H1 (cell line): Measurements from ENCODE around the gene ZNF407. TPM values are rescaled to one million over a fixed set of nuclear protein-coding genes. Genes with fewer than 3 reads are reported as not detected.

Source experiments
- CTCF ChIA-PET: fragments of 300-600 bp; sonication (Branson Sonifier 250); formaldehyde crosslinking; loops from one replicate; lab custom pipeline; 2021; ENCODE audit not compliant: partially characterized antibody; lab: Charles Lee
- POLR2A ChIA-PET: fragments of 300-600 bp; sonication (Branson Sonifier 250); formaldehyde crosslinking; loops from one replicate; lab custom pipeline; 2021; ENCODE audit warnings: inconsistent platforms; ENCODE audit not compliant: partially characterized antibody; lab: Charles Lee
- DNase-seq, 2 experiments: peaks; one replicate each; pipeline versions ENCODE4 v3.0.0 to v3.0.0-alpha.2; 2010 to 2022; ENCODE audit warnings: low spot score in 2 of 2, low read depth in 1 of 2, mixed read lengths in 1 of 2
- FAIRE-seq: peaks from 2 replicates; lab custom pipeline; 2011; peaks lifted over from hg19 to GRCh38; lab: Jason Lieb, UNC
- H2AFZ ChIP-seq: 2 replicates; pipeline ENCODE4 v1.8.1; 2012; ENCODE audit warnings: low read length, inconsistent platforms
- H2AK5ac ChIP-seq: 2 replicates; pipeline ENCODE4 v1.6.1; 2013; ENCODE audit warnings: low read depth, low read length
- H2BK120ac ChIP-seq: replicated peaks from 2 replicates; pipeline ENCODE3; 2013; ENCODE audit warnings: low read depth, low read length, inconsistent platforms
- H2BK12ac ChIP-seq: 2 replicates; pipeline ENCODE4 v1.6.1; 2013; ENCODE audit warnings: low read depth, low read length
- H2BK15ac ChIP-seq: 2 replicates; pipeline ENCODE4 v1.6.1; 2013; ENCODE audit warnings: low read length
- H2BK20ac ChIP-seq: 2 replicates; pipeline ENCODE4 v1.6.1; 2013; ENCODE audit warnings: low read length
- H2BK5ac ChIP-seq: 2 replicates; pipeline ENCODE4 v1.6.1; 2013; ENCODE audit warnings: low read depth, low read length
- H3K14ac ChIP-seq: 2 replicates; pipeline ENCODE4 v1.6.1; 2013; ENCODE audit warnings: inconsistent platforms; ENCODE audit not compliant: insufficient read length
- H3K18ac ChIP-seq: 2 replicates; pipeline ENCODE4 v1.6.1; 2013; ENCODE audit warnings: low read length; ENCODE audit errors: extremely low read depth
- H3K23ac ChIP-seq: 2 replicates; pipeline ENCODE4 v1.6.1; 2013; ENCODE audit warnings: inconsistent platforms; ENCODE audit not compliant: insufficient read length
- H3K23me2 ChIP-seq: 2 replicates; pipeline ENCODE4 v1.6.1; 2013; ENCODE audit warnings: low read depth, low read length
- H3K27ac ChIP-seq: 2 replicates; pipeline ENCODE4 v1.6.1; 2011; ENCODE audit warnings: low read depth, low read length, inconsistent platforms
- H3K27me3 ChIP-seq, 4 experiments: replicated peaks in 1 of 4; 1 replicate in 1 of 4; 2 replicates in 3 of 4; pipeline versions ENCODE4 v1.6.1 to v1.8.1; 2011 to 2013; ENCODE audit warnings: low read length in 3 of 4, mild to moderate bottlenecking in 3 of 4, inconsistent platforms in 2 of 4, mixed read lengths in 2 of 4, moderate library complexity in 1 of 4; ENCODE audit not compliant: control insufficient read depth in 3 of 4, insufficient read depth in 3 of 4; ENCODE audit errors: extremely low read depth in 1 of 4
- H3K36me3 ChIP-seq, 4 experiments: 2 replicates each; pipeline versions ENCODE4 v1.6.1 to v1.8.1; 2011 to 2013; ENCODE audit warnings: mild to moderate bottlenecking in 4 of 4, low read length in 3 of 4, moderate library complexity in 2 of 4, control low read depth in 1 of 4, inconsistent platforms in 1 of 4; ENCODE audit not compliant: insufficient read depth in 4 of 4, control insufficient read depth in 2 of 4
- H3K4ac ChIP-seq: replicated peaks from 2 replicates; pipeline ENCODE3; 2013; ENCODE audit warnings: low read length, low read depth, mixed read lengths, inconsistent platforms; ENCODE audit not compliant: insufficient read length
- H3K4me1 ChIP-seq, 4 experiments: replicated peaks in 1 of 4; 1 replicate in 1 of 4; 2 replicates in 3 of 4; pipeline versions ENCODE4 v1.6.1 to v1.8.1; 2011 to 2013; ENCODE audit warnings: low read length in 3 of 4, inconsistent platforms in 2 of 4, mixed read lengths in 1 of 4; ENCODE audit not compliant: insufficient read depth in 4 of 4, control insufficient read depth in 3 of 4
- H3K4me2 ChIP-seq, 2 experiments: 2 replicates each; pipeline versions ENCODE4 v1.6.1 to v1.8.1; 2011 to 2013; ENCODE audit warnings: low read depth in 2 of 2, low read length in 2 of 2, control low read depth in 1 of 2, inconsistent platforms in 1 of 2, mild to moderate bottlenecking in 1 of 2; ENCODE audit not compliant: insufficient read depth in 1 of 2
- H3K4me3 ChIP-seq, 4 experiments: fragments of 200-600, 300-600 bp in 1 of 4; sonication (generic), shearing (Covaris generic), sonication (Bioruptor Twin) in 1 of 4; 2 replicates each; pipeline versions ENCODE4 v1.5.1 to v1.8.1; 2011 to 2016; ENCODE audit warnings: low read length in 4 of 4, low read depth in 3 of 4, control low read depth in 2 of 4, inconsistent platforms in 2 of 4, mild to moderate bottlenecking in 2 of 4, mixed read lengths in 1 of 4, moderate library complexity in 1 of 4; ENCODE audit not compliant: insufficient read depth in 2 of 4; ENCODE audit errors: extremely low read depth in 1 of 4
- H3K56ac ChIP-seq: replicated peaks from 2 replicates; pipeline ENCODE3; 2013; ENCODE audit warnings: low read depth, mild to moderate bottlenecking, mixed read lengths, low read length, inconsistent platforms; ENCODE audit not compliant: insufficient read length
- H3K79me1 ChIP-seq: 2 replicates; pipeline ENCODE4 v1.6.1; 2013; ENCODE audit warnings: low read depth, low read length, control low read depth
- H3K79me2 ChIP-seq, 2 experiments: 2 replicates each; pipeline versions ENCODE4 v1.6.1 to v1.8.1; 2012 to 2013; ENCODE audit warnings: low read length in 2 of 2, mild to moderate bottlenecking in 2 of 2, inconsistent platforms in 1 of 2; ENCODE audit not compliant: insufficient read depth in 2 of 2, control insufficient read depth in 1 of 2
- H3K9ac ChIP-seq, 4 experiments: replicated peaks in 1 of 4; 1 replicate in 1 of 4; 2 replicates in 3 of 4; pipeline versions ENCODE4 v1.6.1 to v1.8.1; 2011 to 2013; ENCODE audit warnings: low read depth in 3 of 4, low read length in 3 of 4, control low read depth in 2 of 4, mild to moderate bottlenecking in 2 of 4, moderate library complexity in 2 of 4, inconsistent platforms in 1 of 4; ENCODE audit errors: extremely low read depth in 1 of 4
- H3K9me3 ChIP-seq, 2 experiments: 2 replicates each; pipeline versions ENCODE4 v1.6.1 to v1.8.1; 2012 to 2013; ENCODE audit warnings: mild to moderate bottlenecking in 2 of 2, moderate library complexity in 2 of 2, control low read depth in 1 of 2, inconsistent platforms in 1 of 2, low read depth in 1 of 2, low read length in 1 of 2, mixed read lengths in 1 of 2; ENCODE audit not compliant: insufficient read depth in 2 of 2
- H4K20me1 ChIP-seq, 2 experiments: replicated peaks in 1 of 2; 2 replicates each; pipeline versions ENCODE3 to v1.8.1; 2011 to 2013; ENCODE audit warnings: inconsistent platforms in 2 of 2, low read length in 2 of 2, mild to moderate bottlenecking in 1 of 2; ENCODE audit not compliant: insufficient read depth in 2 of 2, control insufficient read depth in 1 of 2
- H4K5ac ChIP-seq: 2 replicates; pipeline ENCODE4 v1.6.1; 2013; ENCODE audit warnings: low read length, low read depth, mixed read lengths, inconsistent platforms; ENCODE audit not compliant: insufficient read length
- H4K8ac ChIP-seq: 2 replicates; pipeline ENCODE4 v1.8.0; 2013; ENCODE audit warnings: mild to moderate bottlenecking, moderate library complexity, low read length, inconsistent platforms; ENCODE audit not compliant: insufficient read depth; ENCODE audit errors: extremely low read depth
- H4K91ac ChIP-seq: replicated peaks from 2 replicates; pipeline ENCODE3; 2013; ENCODE audit warnings: low read length, mixed read lengths, inconsistent platforms; ENCODE audit not compliant: insufficient read length
- ASH2L ChIP-seq: fragments of 200-600, 300-600 bp; sonication (generic); IDR thresholded peaks from one replicate; pipeline ENCODE4 v1.7.1; 2017; ENCODE audit warnings: low read length
- CBX5 ChIP-seq: fragments of 300-800, 300-1000 bp; sonication (generic); IDR thresholded peaks from 2 replicates; pipeline ENCODE4 v1.7.1; 2016; ENCODE audit warnings: antibody characterized with exemption, low read length, low read depth
- CEBPB ChIP-seq: IDR thresholded peaks from 2 replicates; pipeline ENCODE4 v1.6.1; 2012; ENCODE audit warnings: low read depth, low read length
- CHD1 ChIP-seq: IDR thresholded peaks from 2 replicates; pipeline ENCODE4 v1.6.1; 2012; ENCODE audit warnings: low read depth, low read length, improper control_type of control experiment
- CREB1 ChIP-seq: IDR thresholded peaks from 2 replicates; pipeline ENCODE4 v1.6.1; 2012; ENCODE audit warnings: inconsistent platforms
- KDM4A ChIP-seq: IDR thresholded peaks from one replicate; pipeline ENCODE4 v1.7.1; 2012; ENCODE audit warnings: low read depth, mild to moderate bottlenecking, moderate library complexity, low read length, inconsistent platforms; ENCODE audit not compliant: severe bottlenecking
- MAFK ChIP-seq: IDR thresholded peaks from 2 replicates; pipeline ENCODE4 v1.6.1; 2012; ENCODE audit warnings: low read depth, mild to moderate bottlenecking, improper control_type of control experiment, low read length
- SP2 ChIP-seq: IDR thresholded peaks from 2 replicates; pipeline ENCODE4 v1.6.1; 2012; ENCODE audit warnings: mild to moderate bottlenecking, low read length, inconsistent platforms
- TEAD4 ChIP-seq: IDR thresholded peaks from 2 replicates; pipeline ENCODE4 v1.6.1; 2012; ENCODE audit warnings: low read depth, low read length, inconsistent platforms, mixed read lengths
- WGBS, 2 experiments: shearing (Covaris generic) in 1 of 2; methylation state at CpG; one replicate each; pipeline versions ENCODE4 v1.1.6 to v1.1.7; 2013 to 2015; ENCODE audit warnings: low lambda C conversion rate in 2 of 2, mixed read lengths in 2 of 2, inconsistent platforms in 1 of 2, low coverage in 1 of 2, missing lambda C conversion rate in 1 of 2; ENCODE audit not compliant: insufficient replicate concordance in 2 of 2, insufficient coverage in 1 of 2, insufficient read length in 1 of 2; ENCODE audit errors: extremely low coverage in 1 of 2, missing lambda C conversion rate in 1 of 2; 5-methylcytosine and 5-hydroxymethylcytosine counted together
- polyA plus RNA-seq, 7 experiments: library from polyadenylated mRNA; depleted of rRNA in 3 of 7; stranded (reverse) in 5 of 7; unstranded in 2 of 7; fragments of >200 nt in 5 of 7; fragments of 200-250 nt in 2 of 7; gene quantifications; 1 replicate in 5 of 7; 2 replicates in 1 of 7; 4 replicates in 1 of 7; pipeline versions ENCODE4 v1.2.1 to v1.2.3, GENCODE V29; 2011 to 2013; ENCODE audit warnings: missing spikeins in 2 of 7, mixed read lengths in 2 of 7
- total RNA-seq: library from RNA; stranded (reverse); fragmentation: NEBNext Ultra II Directional; extraction: Animal tissue kit (Norgen Biotek cat#: 25700); gene quantifications from 2 replicates; pipeline ENCODE4 v1.2.1, GENCODE V29; 2021

ZNF407 gene
- total and polyA plus RNA-seq, 2 of the 8 experiments (the other 6 are each of a cell fraction or from before 2014, with no cell fraction given), result 1.5 to 6.8 TPM

GRCh38 chr18:74766251-74766650 lies 168.6 kb downstream of the ZNF407 start:
- no peaks in the 10 kb centered on the region for H3K79me2 ChIP-seq
- no peak overlapping the region for H3K23ac ChIP-seq
- no peak overlapping the region for H3K4me2 ChIP-seq
- no peak overlapping the region for H2AFZ ChIP-seq
- TF ChIP-seq SP2 (no peak), ASH2L (no peak), KDM4A (no peak), TEAD4 (no peak), CEBPB (no peak), CHD1 (no peak), CREB1 (no peak), CBX5 (no peak), MAFK (no peak)
- H3K36me3 ChIP-seq, result no peaks in the 10 kb centered on the region
- H2BK12ac ChIP-seq, result no peak overlapping the region
- no peak overlapping the region for H4K91ac ChIP-seq
- H3K14ac ChIP-seq, result no peak overlapping the region
- no peak overlapping the region for H3K4ac ChIP-seq
- ChIA-PET POLR2A (no interaction called here), CTCF (no interaction called here)
- no peaks in the 10 kb centered on the region for H3K79me1 ChIP-seq
- H2AK5ac ChIP-seq, result no peak overlapping the region
- FAIRE-seq (no peak), DNase-seq (no peak)
- H3K27me3 ChIP-seq, result no peaks in the 10 kb centered on the region
- no peak overlapping the region for H2BK20ac ChIP-seq
- H4K5ac ChIP-seq, result no peak overlapping the region
- H2BK5ac ChIP-seq, result no peak overlapping the region
- H3K9me3 ChIP-seq, result no peaks in the 10 kb centered on the region
- no peak overlapping the region for H3K27ac ChIP-seq
- no peak overlapping the region for H3K4me3 ChIP-seq
- no peak overlapping the region for H2BK120ac ChIP-seq
- no peaks in the 10 kb centered on the region for H4K20me1 ChIP-seq
- H3K18ac ChIP-seq, result no peak overlapping the region
- H3K4me1 ChIP-seq, result no peaks in the 10 kb centered on the region
- no peak overlapping the region for H3K9ac ChIP-seq
- H3K23me2 ChIP-seq, result no peaks in the 10 kb centered on the region
- WGBS, 2 experiments, result 83% methylated on average over 3 of the region's 3 CpGs; no CpG with 5 or more reads in 1 of the 2 experiments
- no peak overlapping the region for H2BK15ac ChIP-seq
- no peak overlapping the region for H4K8ac ChIP-seq
- no peak overlapping the region for H3K56ac ChIP-seq
